Activated CD8-positive, alpha-beta memory T cell treated with anti-CD3 and anti-CD28 coated beads, Interleukin-2, amount 10 ng/mL, durations not matched to agents 7 days and 5 days (primary cell): Measurements from ENCODE around the gene JSRP1. TPM values are rescaled to one million over a fixed set of nuclear protein-coding genes. Genes with fewer than 3 reads are reported as not detected.
A peak's percentile ranks its signal among the peaks of the same experiment; 100 is the strongest.

Experiments
- ATAC-seq: fragments of 150-1000 bp; cut with Tn5 transposase; one replicate; pipeline ENCODE4 v1.10.0; 2021; ENCODE audit warnings: moderate library complexity
- CTCF ChIA-PET: fragments of 350-600 bp; sonication (Branson Sonifier 250); formaldehyde crosslinking; loops from one replicate; lab custom pipeline; 2021; ENCODE audit warnings: antibody characterized with exemption; lab: Charles Lee
- DNase-seq: peaks from one replicate; pipeline ENCODE4 v3.0.0-alpha.2; 2020
- H3K27ac Mint-ChIP-seq: one replicate; pipeline ENCODE4 v1.8.0; 2021; ENCODE audit warnings: mild to moderate bottlenecking, mixed read lengths
- H3K27me3 Mint-ChIP-seq: one replicate; pipeline ENCODE4 v1.8.0; 2021; ENCODE audit warnings: mixed read lengths
- H3K36me3 Mint-ChIP-seq: one replicate; pipeline ENCODE4 v1.8.0; 2021; ENCODE audit warnings: mild to moderate bottlenecking, mixed read lengths
- H3K4me1 Mint-ChIP-seq: one replicate; pipeline ENCODE4 v1.8.0; 2021; ENCODE audit warnings: mixed read lengths
- H3K4me3 Mint-ChIP-seq: one replicate; pipeline ENCODE4 v1.8.0; 2021; ENCODE audit warnings: mild to moderate bottlenecking, moderate library complexity, mixed read lengths
- H3K9me3 Mint-ChIP-seq: one replicate; pipeline ENCODE4 v1.8.0; 2022; ENCODE audit warnings: low read depth, mixed read lengths
- total RNA-seq, 2 experiments: library from RNA; stranded (reverse); gene quantifications; one replicate each; pipeline ENCODE4 v1.2.3, GENCODE V29; 2021

JSRP1 gene
- total RNA-seq, 2 experiments from 2014 or later = 1.0 TPM; not detected in 1

- Mint-ChIP-seq H3K27ac (no peak overlapping the region), H3K9me3 (no peaks in the 10 kb centered on the region), H3K27me3 (no peaks in the 10 kb centered on the region), H3K36me3 (peaks cover 29% of the 10 kb centered on the region), H3K4me3 (no peak overlapping the region), H3K4me1 (peaks cover 13% of the 10 kb centered on the region)
- ATAC-seq (no peak), DNase-seq (no peak)
- CTCF ChIA-PET = no interaction called here
These were observed 28.6 kb downstream of the JSRP1 start for GRCh38 chr19:2227415-2228156.

GRCh38 chr19:2226840-2227360 lies 29.3 kb downstream of the JSRP1 start:
- ATAC-seq (no peak), DNase-seq (no peak)
- CTCF ChIA-PET = no interaction called here
- Mint-ChIP-seq H3K36me3 (peaks cover 29% of the 10 kb centered on the region), H3K27me3 (no peaks in the 10 kb centered on the region), H3K9me3 (no peaks in the 10 kb centered on the region), H3K4me3 (no peak overlapping the region), H3K27ac (no peak overlapping the region), H3K4me1 (peaks cover 13% of the 10 kb centered on the region)

GRCh38 chr19:2226051-2226839 lies 30.0 kb downstream of the JSRP1 start:
- Mint-ChIP-seq H3K27ac (no peak overlapping the region), H3K4me1 (peaks cover 13% of the 10 kb centered on the region), H3K27me3 (no peaks in the 10 kb centered on the region), H3K4me3 (no peak overlapping the region), H3K36me3 (peaks cover 29% of the 10 kb centered on the region), H3K9me3 (no peaks in the 10 kb centered on the region)
- ATAC-seq (no peak), DNase-seq (no peak)
- CTCF ChIA-PET = no interaction called here

GRCh38 chr19:2225415-2226050 lies 30.7 kb downstream of the JSRP1 start:
- DNase-seq (no peak), ATAC-seq (no peak)
- Mint-ChIP-seq H3K36me3 (peaks cover 28% of the 10 kb centered on the region), H3K9me3 (no peaks in the 10 kb centered on the region), H3K27me3 (no peaks in the 10 kb centered on the region), H3K4me3 (no peak overlapping the region), H3K4me1 (peaks cover 13% of the 10 kb centered on the region), H3K27ac (no peak overlapping the region)
- CTCF ChIA-PET = no interaction called here

- Mint-ChIP-seq H3K4me3 (no peak overlapping the region), H3K9me3 (no peaks in the 10 kb centered on the region), H3K27ac (peak overlapping the region; percentile 85), H3K36me3 (peaks cover 28% of the 10 kb centered on the region), H3K4me1 (peaks cover 13% of the 10 kb centered on the region), H3K27me3 (no peaks in the 10 kb centered on the region)
- CTCF ChIA-PET = no interaction called here
- ATAC-seq = no peak
- no peak for DNase-seq
These were observed 31.4 kb downstream of the JSRP1 start for GRCh38 chr19:2224754-2225349.

- Mint-ChIP-seq H3K4me1 (peaks cover 13% of the 10 kb centered on the region), H3K27ac (peak overlapping the region; percentile 85), H3K4me3 (no peak overlapping the region), H3K36me3 (peaks cover 23% of the 10 kb centered on the region), H3K27me3 (no peaks in the 10 kb centered on the region), H3K9me3 (no peaks in the 10 kb centered on the region)
- ATAC-seq (peak; percentile 73), DNase-seq (peak; percentile 76)
- CTCF ChIA-PET = no interaction called here
These were observed 32.3 kb downstream of the JSRP1 start for GRCh38 chr19:2223959-2224358.

GRCh38 chr19:2223391-2223790 lies 32.8 kb downstream of the JSRP1 start:
- H3K9me3 Mint-ChIP-seq = no peaks in the 10 kb centered on the region
- ATAC-seq (peak; percentile 7), DNase-seq (no peak)
- CTCF ChIA-PET = no interaction called here
- H3K4me3 Mint-ChIP-seq = no peak overlapping the region
- peaks cover 13% of the 10 kb centered on the region for H3K4me1 Mint-ChIP-seq
- peaks cover 21% of the 10 kb centered on the region for H3K36me3 Mint-ChIP-seq
- no peaks in the 10 kb centered on the region for H3K27me3 Mint-ChIP-seq
- peak overlapping the region; percentile 85 for H3K27ac Mint-ChIP-seq

GRCh38 chr19:2221918-2222317 lies 34.3 kb downstream of the JSRP1 start:
- CTCF ChIA-PET = interaction anchor here (0.6 to 1.2 kb wide), 2 partner anchors 43 to 64 kb away, joined by 3 read pairs; no protein-coding TSS in a partner anchor
- H3K9me3 Mint-ChIP-seq = no peaks in the 10 kb centered on the region
- no peaks in the 10 kb centered on the region for H3K27me3 Mint-ChIP-seq
- peaks cover 13% of the 10 kb centered on the region for H3K4me1 Mint-ChIP-seq
- no peak overlapping the region for H3K27ac Mint-ChIP-seq
- DNase-seq (no peak), ATAC-seq (no peak)
- H3K4me3 Mint-ChIP-seq = no peak overlapping the region
- H3K36me3 Mint-ChIP-seq = peaks cover 19% of the 10 kb centered on the region

- ATAC-seq (no peak), DNase-seq (no peak)
- no peak overlapping the region for H3K27ac Mint-ChIP-seq
- no peak overlapping the region for H3K4me3 Mint-ChIP-seq
- H3K4me1 Mint-ChIP-seq = peaks cover 13% of the 10 kb centered on the region
- no peaks in the 10 kb centered on the region for H3K27me3 Mint-ChIP-seq
- peaks cover 20% of the 10 kb centered on the region for H3K36me3 Mint-ChIP-seq
- H3K9me3 Mint-ChIP-seq = no peaks in the 10 kb centered on the region
- CTCF ChIA-PET = interaction anchor here (0.6 to 1.2 kb wide), 3 partner anchors 43 to 196 kb away, joined by 3 read pairs; no protein-coding TSS in a partner anchor
These were observed 34.9 kb downstream of the JSRP1 start for GRCh38 chr19:2221250-2221831.

- peaks cover 14% of the 10 kb centered on the region for H3K4me1 Mint-ChIP-seq
These were observed 36.5 kb downstream of the JSRP1 start for GRCh38 chr19:2219726-2220125.

GRCh38 chr19:2217591-2217990 lies 38.6 kb downstream of the JSRP1 start:
- H3K27me3 Mint-ChIP-seq = no peaks in the 10 kb centered on the region
- H3K27ac Mint-ChIP-seq = no peak overlapping the region
- H3K9me3 Mint-ChIP-seq = no peaks in the 10 kb centered on the region
- H3K4me1 Mint-ChIP-seq = peaks cover 3% of the 10 kb centered on the region
- no peak for ATAC-seq
- H3K4me3 Mint-ChIP-seq = no peak overlapping the region
- peaks cover 14% of the 10 kb centered on the region for H3K36me3 Mint-ChIP-seq
- CTCF ChIA-PET = no interaction called here
- DNase-seq = no peak

More at GRCh38 chr19:2219726-2220125, 36.5 kb downstream of the JSRP1 start:
- CTCF ChIA-PET = no interaction called here
- H3K4me3 Mint-ChIP-seq = no peak overlapping the region
- H3K9me3 Mint-ChIP-seq = no peaks in the 10 kb centered on the region
- no peak for DNase-seq
- peaks cover 21% of the 10 kb centered on the region for H3K36me3 Mint-ChIP-seq
- H3K27ac Mint-ChIP-seq = no peak overlapping the region
- H3K27me3 Mint-ChIP-seq = no peaks in the 10 kb centered on the region
- ATAC-seq = no peak

GRCh38 chr19:2216361-2217225 lies 39.6 kb downstream of the JSRP1 start:
- CTCF ChIA-PET = interaction anchor here (0.6 to 0.8 kb wide), 3 partner anchors 47 to 99 kb away, joined by 3 read pairs; no protein-coding TSS in a partner anchor
- peaks cover 17% of the 10 kb centered on the region for H3K36me3 Mint-ChIP-seq
- ATAC-seq (no peak), DNase-seq (no peak)
- H3K9me3 Mint-ChIP-seq = no peaks in the 10 kb centered on the region
- no peak overlapping the region for H3K27ac Mint-ChIP-seq
- H3K4me1 Mint-ChIP-seq = peaks cover 3% of the 10 kb centered on the region
- no peaks in the 10 kb centered on the region for H3K27me3 Mint-ChIP-seq
- H3K4me3 Mint-ChIP-seq = no peak overlapping the region
